ENCODE measurements around the gene FBLN2.

GRCh38 chr3:13687517-13687943, 138.6 kb downstream of the FBLN2 start:
- no peak for TF ChIP-seq EZH2 (IDR thresholded peaks at IDR 0.05)
- TF ChIP-seq SRF (IDR thresholded peaks at IDR 0.05; ENCODE audit: low read depth), result no peak
- TF ChIP-seq MAX (IDR thresholded peaks at IDR 0.05), result no peak
- no peak for TF ChIP-seq CTCF (IDR thresholded peaks at IDR 0.05 in 2 of 3, conservative IDR thresholded peaks at IDR 0.05 in 1 of 3; ENCODE audit: borderline replicate concordance in 1 of 3, insufficient read depth in 1 of 3, low read depth in 2 of 3, low read length in 2 of 3)
- TF ChIP-seq ZNF274 (IDR thresholded peaks at IDR 0.05; ENCODE audit: low read depth, low read length), result no peak
- TF ChIP-seq JUND (IDR thresholded peaks at IDR 0.05), result no peak
- TF ChIP-seq CBX3 (IDR thresholded peaks at IDR 0.05; ENCODE audit: low read depth), result no peak
- TF ChIP-seq RAD21 (IDR thresholded peaks at IDR 0.05; ENCODE audit: low read depth), result no peak
- no peak for TF ChIP-seq EGR1 (IDR thresholded peaks at IDR 0.05; ENCODE audit: low read depth)
- TF ChIP-seq SP1 (IDR thresholded peaks at IDR 0.05; ENCODE audit: low read depth), result no peak
- no peak for TF ChIP-seq POLR2AphosphoS5 (IDR thresholded peaks at IDR 0.05; ENCODE audit: low read depth, low read length)
- no peak for TF ChIP-seq ATF3 (IDR thresholded peaks at IDR 0.05)

Measured in HCT116 (cell line).